ENCODE results near the gene SRRM5.
"Not testable (repeated sequence)": the region's sequence is repeated elsewhere in the genome, so short reads cannot be mapped to it uniquely, and the experiment has no call there.

The SRRM5 gene

GRCh38 chr19:43631491-43631890, 19.6 kb downstream of the SRRM5 start:
- in situ Hi-C loops (cut with MboI; ENCODE audit: low sequenced_read_pairs, unreplicated experiment): no loop called here
- TF ChIP-seq, protein P1, sequence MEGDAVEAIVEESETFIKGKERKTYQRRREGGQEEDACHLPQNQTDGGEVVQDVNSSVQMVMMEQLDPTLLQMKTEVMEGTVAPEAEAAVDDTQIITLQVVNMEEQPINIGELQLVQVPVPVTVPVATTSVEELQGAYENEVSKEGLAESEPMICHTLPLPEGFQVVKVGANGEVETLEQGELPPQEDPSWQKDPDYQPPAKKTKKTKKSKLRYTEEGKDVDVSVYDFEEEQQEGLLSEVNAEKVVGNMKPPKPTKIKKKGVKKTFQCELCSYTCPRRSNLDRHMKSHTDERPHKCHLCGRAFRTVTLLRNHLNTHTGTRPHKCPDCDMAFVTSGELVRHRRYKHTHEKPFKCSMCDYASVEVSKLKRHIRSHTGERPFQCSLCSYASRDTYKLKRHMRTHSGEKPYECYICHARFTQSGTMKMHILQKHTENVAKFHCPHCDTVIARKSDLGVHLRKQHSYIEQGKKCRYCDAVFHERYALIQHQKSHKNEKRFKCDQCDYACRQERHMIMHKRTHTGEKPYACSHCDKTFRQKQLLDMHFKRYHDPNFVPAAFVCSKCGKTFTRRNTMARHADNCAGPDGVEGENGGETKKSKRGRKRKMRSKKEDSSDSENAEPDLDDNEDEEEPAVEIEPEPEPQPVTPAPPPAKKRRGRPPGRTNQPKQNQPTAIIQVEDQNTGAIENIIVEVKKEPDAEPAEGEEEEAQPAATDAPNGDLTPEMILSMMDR (IDR thresholded peaks at IDR 0.05; ENCODE audit: borderline replicate concordance, control extremely low read depth, extremely low read depth, insufficient read depth, missing control alignments): no peak
- DNase-seq (ENCODE audit: low spot score): no peak

DNA sequence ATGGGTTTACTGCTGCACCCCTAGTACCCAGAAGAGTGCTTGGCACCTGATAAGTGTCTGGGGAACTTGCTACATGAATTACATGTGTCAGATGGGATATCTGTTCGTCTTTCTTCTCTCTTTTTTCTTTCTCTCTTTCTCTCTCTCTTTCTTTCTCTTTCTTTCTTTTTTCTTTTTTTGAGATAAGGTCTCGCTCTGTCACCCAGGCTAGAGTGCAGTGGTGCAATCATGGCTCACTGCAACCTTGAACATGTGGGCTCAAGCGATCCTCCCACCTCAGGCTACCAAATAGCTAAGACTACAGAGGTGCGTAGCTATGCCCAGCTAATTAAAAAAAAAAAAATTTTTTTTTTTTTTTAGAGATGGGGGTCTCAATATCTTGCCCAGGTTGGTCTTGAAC, 21.6 kb downstream of the SRRM5 start:
- DNase-seq (ENCODE audit: low spot score): no peak
- in situ Hi-C loops (cut with MboI; ENCODE audit: low sequenced_read_pairs, unreplicated experiment): no loop called here
- TF ChIP-seq, protein P1 (IDR thresholded peaks at IDR 0.05; ENCODE audit: borderline replicate concordance, control extremely low read depth, extremely low read depth, insufficient read depth, missing control alignments): no peak

DNA sequence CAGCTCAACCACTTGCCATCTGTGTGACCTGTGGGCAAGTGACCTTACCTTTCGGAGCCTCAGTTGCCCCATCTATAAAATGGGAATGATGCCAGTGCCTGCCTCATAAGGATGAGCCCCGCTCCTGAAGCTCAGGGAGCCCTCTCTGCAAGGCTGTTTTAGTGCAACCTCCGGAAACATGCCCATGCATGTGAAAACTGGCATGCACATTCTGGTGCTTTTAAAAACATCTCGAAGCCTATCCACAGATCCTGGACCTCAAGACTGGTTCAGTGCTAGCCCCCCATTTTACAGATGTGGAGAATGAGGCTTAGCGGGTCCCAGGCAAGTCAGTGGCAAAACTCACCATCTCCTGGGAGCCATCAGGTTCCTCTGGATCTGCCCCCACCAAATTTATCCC, 22.2 kb downstream of the SRRM5 start:
- in situ Hi-C loops (cut with MboI; ENCODE audit: low sequenced_read_pairs, unreplicated experiment): no loop called here
- DNase-seq (ENCODE audit: low spot score): no peak
- TF ChIP-seq, protein P1 (IDR thresholded peaks at IDR 0.05; ENCODE audit: borderline replicate concordance, control extremely low read depth, extremely low read depth, insufficient read depth, missing control alignments): no peak

GRCh38 chr19:43634506-43634871, 22.6 kb downstream of the SRRM5 start:
- DNase-seq (ENCODE audit: low spot score): no peak
- in situ Hi-C loops (cut with MboI; ENCODE audit: low sequenced_read_pairs, unreplicated experiment): no loop called here
- TF ChIP-seq, protein P1 (IDR thresholded peaks at IDR 0.05; ENCODE audit: borderline replicate concordance, control extremely low read depth, extremely low read depth, insufficient read depth, missing control alignments): no peak

DNA sequence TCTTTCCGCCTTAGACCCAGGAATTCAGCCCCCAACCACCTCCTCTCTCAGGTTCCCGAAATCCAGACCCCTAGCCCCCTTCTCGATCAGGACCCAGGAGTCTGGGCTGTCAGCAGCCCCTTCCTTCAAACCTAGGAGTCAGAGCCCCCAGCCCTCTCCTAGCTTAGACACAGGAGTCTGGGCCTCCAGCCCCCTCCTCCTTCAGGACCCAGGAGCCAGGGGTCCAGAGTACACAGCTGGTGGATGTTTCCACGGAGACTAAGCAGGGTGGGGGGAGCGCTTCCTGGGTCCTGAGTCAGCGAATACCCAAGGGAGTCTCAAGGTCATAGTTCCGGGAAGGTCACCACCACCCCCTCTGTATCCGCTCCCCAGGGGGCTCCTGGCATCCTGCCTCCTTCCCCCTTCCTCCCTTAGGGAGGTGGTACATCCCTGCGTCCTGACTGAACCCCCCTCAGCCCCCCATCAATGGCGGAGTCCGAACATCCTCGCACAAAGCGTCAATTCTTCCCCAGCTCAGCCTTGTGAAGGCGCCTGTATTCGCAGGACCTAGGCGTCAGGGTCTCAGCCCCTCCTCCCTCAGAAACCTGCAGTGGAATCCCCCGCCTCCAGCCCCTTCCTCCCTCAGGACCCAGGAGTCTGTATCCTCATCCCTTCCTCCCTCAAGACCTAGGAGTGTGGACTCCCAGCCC, 23.1 kb downstream of the SRRM5 start:
- DNase-seq (ENCODE audit: low spot score): no peak
- in situ Hi-C loops (cut with MboI; ENCODE audit: low sequenced_read_pairs, unreplicated experiment): no loop called here
- TF ChIP-seq, protein P1 (IDR thresholded peaks at IDR 0.05; ENCODE audit: borderline replicate concordance, control extremely low read depth, extremely low read depth, insufficient read depth, missing control alignments): no peak

DNA sequence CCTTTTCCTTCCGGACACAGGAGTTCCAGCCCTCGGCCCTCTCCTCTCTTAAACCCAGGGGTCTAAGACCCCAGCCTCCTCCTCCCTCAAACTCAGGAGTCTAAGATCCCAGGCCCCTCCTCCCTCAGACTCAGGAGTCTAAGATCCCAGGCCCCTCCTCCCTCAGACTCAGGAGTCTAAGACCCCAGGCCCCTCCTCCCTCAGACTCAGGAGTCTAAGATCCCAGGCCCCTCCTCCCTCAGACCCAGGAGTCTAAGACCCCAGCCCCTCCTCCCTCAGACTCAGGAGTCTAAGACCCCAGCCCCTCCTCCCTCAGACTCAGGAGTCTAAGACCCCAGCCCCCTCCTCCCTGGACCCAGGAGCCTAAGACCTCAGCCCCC, 23.7 kb downstream of the SRRM5 start:
- in situ Hi-C loops (cut with MboI; ENCODE audit: low sequenced_read_pairs, unreplicated experiment); DNase-seq (ENCODE audit: low spot score): not testable (repeated sequence)

GRCh38 chr19:43636121-43636683, 24.3 kb downstream of the SRRM5 start:
- TF ChIP-seq, protein P1 (IDR thresholded peaks at IDR 0.05; ENCODE audit: borderline replicate concordance, control extremely low read depth, extremely low read depth, insufficient read depth, missing control alignments): no peak

More at GRCh38 chr19:43636121-43636683, 24.3 kb downstream of the SRRM5 start:
- no peak for DNase-seq (ENCODE audit: low spot score)
- in situ Hi-C loops (cut with MboI; ENCODE audit: low sequenced_read_pairs, unreplicated experiment): no loop called here
